ENCODE data around the gene THBD. TPM values are rescaled to one million over a fixed set of nuclear protein-coding genes. Genes with fewer than 3 reads are reported as not detected.

The THBD gene
- total RNA-seq, 6 experiments from 2014 or later: 1.4 to 15.6 (median 4.9) TPM

GRCh38 chr20:23020230-23021018, 29.0 kb downstream of the THBD start:
- Histone ChIP-seq H3K9me3 (no peaks in the 10 kb centered on the region), H3K36me3 (no peaks in the 10 kb centered on the region), H3K4me3 (no peak overlapping the region), H3K4me1 (no peaks in the 10 kb centered on the region), H3K27me3 (no peaks in the 10 kb centered on the region), H3K27ac (no peak overlapping the region)
- WGBS (ENCODE audit: insufficient coverage, low coverage, low lambda C conversion rate, missing lambda C conversion rate): 51% methylated on average over 12 of the region's 12 CpGs
- no peak for ATAC-seq
- intact Hi-C loops (cut with DNase I): no loop called here
- TF ChIP-seq CTCF (IDR thresholded peaks at IDR 0.05) (no peak), POLR2A (IDR thresholded peaks at IDR 0.05) (no peak)
- DNase-seq: peak in 1 of 3 donors; percentile 28

GRCh38 chr20:23019403-23019802, 30.1 kb downstream of the THBD start:
- Histone ChIP-seq H3K27me3 (no peaks in the 10 kb centered on the region), H3K27ac (no peak overlapping the region), H3K9me3 (no peaks in the 10 kb centered on the region), H3K4me3 (no peak overlapping the region), H3K36me3 (no peaks in the 10 kb centered on the region), H3K4me1 (no peaks in the 10 kb centered on the region)
- no peak for TF ChIP-seq CTCF (IDR thresholded peaks at IDR 0.05)
- TF ChIP-seq POLR2A (IDR thresholded peaks at IDR 0.05): no peak
- WGBS (ENCODE audit: insufficient coverage, low coverage, low lambda C conversion rate, missing lambda C conversion rate): 33% methylated on average over 4 of the region's 7 CpGs
- intact Hi-C loops (cut with DNase I): no loop called here
- ATAC-seq (no peak), DNase-seq (peak in 1 of 3 donors; percentile 37)

- Histone ChIP-seq H3K36me3 (no peaks in the 10 kb centered on the region), H3K27me3 (no peaks in the 10 kb centered on the region), H3K27ac (no peak overlapping the region), H3K4me1 (no peaks in the 10 kb centered on the region), H3K9me3 (no peaks in the 10 kb centered on the region), H3K4me3 (no peak overlapping the region)
- no peak for ATAC-seq
- TF ChIP-seq CTCF (IDR thresholded peaks at IDR 0.05) (no peak), POLR2A (IDR thresholded peaks at IDR 0.05) (no peak)
- 74% methylated on average over 10 of the region's 11 CpGs for WGBS (ENCODE audit: insufficient coverage, low coverage, low lambda C conversion rate, missing lambda C conversion rate)
- intact Hi-C loops (cut with DNase I): no loop called here
- DNase-seq: peak in 1 of 3 donors; percentile 31
These were observed 30.5 kb downstream of the THBD start for GRCh38 chr20:23018941-23019340.

GRCh38 chr20:23018432-23018831, 31.0 kb downstream of the THBD start:
- intact Hi-C loops (cut with DNase I): no loop called here
- H3K4me1 ChIP-seq: no peaks in the 10 kb centered on the region
- TF ChIP-seq POLR2A (IDR thresholded peaks at IDR 0.05) (no peak), CTCF (IDR thresholded peaks at IDR 0.05) (no peak)
- H3K27ac ChIP-seq: no peak overlapping the region
- H3K27me3 ChIP-seq: no peaks in the 10 kb centered on the region
- H3K36me3 ChIP-seq: no peaks in the 10 kb centered on the region
- H3K9me3 ChIP-seq: no peaks in the 10 kb centered on the region
- ATAC-seq: no peak
- H3K4me3 ChIP-seq: no peak overlapping the region
- DNase-seq: no peak

Data from right lobe of liver (tissue), 6 donors.